ENCODE results near the gene TMCC2.

TMCC2 gene

DNA sequence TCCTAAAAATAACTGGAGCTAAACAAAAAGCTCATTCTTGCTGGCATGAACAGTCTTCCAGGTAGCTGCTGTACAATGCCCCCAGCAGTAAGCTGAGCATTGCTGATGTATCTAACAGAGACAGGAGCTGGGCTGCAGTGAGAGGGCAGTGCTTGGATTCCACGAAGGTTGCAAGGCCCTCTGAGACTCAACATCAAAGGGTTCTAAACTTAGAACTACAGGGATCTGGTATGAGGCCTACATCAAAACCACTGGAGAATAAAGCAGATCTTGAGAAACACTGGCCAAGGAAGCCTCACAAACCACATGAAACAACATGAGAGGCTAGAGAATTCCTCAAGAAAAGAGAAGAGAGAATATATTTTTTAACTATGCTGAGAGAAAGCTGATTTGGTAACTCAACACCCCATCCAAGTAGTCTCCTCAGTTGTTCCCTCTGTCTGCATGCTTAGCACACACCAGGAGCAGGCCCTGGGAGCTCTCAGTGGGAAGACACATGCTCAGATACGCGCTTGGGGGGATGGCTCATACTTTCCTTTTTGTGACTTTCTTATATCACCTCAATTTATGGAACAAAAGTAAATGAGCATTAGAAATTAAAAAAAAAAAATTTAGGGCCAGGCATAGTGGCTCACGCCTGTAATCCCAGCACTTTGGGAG lies 43.9 kb upstream of the TMCC2 start:
- no peaks in the 10 kb centered on the region for H3K36me3 ChIP-seq (replicated peaks; ENCODE audit: insufficient read depth, low read length)
- no peak overlapping the region for H2AFZ ChIP-seq (ENCODE audit: low read length)
- TF ChIP-seq, protein P1, sequence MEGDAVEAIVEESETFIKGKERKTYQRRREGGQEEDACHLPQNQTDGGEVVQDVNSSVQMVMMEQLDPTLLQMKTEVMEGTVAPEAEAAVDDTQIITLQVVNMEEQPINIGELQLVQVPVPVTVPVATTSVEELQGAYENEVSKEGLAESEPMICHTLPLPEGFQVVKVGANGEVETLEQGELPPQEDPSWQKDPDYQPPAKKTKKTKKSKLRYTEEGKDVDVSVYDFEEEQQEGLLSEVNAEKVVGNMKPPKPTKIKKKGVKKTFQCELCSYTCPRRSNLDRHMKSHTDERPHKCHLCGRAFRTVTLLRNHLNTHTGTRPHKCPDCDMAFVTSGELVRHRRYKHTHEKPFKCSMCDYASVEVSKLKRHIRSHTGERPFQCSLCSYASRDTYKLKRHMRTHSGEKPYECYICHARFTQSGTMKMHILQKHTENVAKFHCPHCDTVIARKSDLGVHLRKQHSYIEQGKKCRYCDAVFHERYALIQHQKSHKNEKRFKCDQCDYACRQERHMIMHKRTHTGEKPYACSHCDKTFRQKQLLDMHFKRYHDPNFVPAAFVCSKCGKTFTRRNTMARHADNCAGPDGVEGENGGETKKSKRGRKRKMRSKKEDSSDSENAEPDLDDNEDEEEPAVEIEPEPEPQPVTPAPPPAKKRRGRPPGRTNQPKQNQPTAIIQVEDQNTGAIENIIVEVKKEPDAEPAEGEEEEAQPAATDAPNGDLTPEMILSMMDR (IDR thresholded peaks at IDR 0.05; ENCODE audit: low read length): no peak
- no peak for TF ChIP-seq EZH2 (optimal IDR thresholded peaks at IDR 0.05; ENCODE audit: low read depth, low read length)
- no peak for TF ChIP-seq EZH2phosphoT487 (IDR thresholded peaks at IDR 0.05; ENCODE audit: low read length)
- no peak overlapping the region for H3K27ac ChIP-seq (ENCODE audit: low read length)
- H3K79me2 ChIP-seq (ENCODE audit: low read length): peaks cover 19% of the 10 kb centered on the region
- no peaks in the 10 kb centered on the region for H3K9me3 ChIP-seq (replicated peaks; ENCODE audit: insufficient read depth, low read length)
- no peaks in the 10 kb centered on the region for H3K27me3 ChIP-seq (replicated peaks; ENCODE audit: insufficient read depth, low read length)
- no peak for DNase-seq
- H3K9ac ChIP-seq (ENCODE audit: low read length): no peak overlapping the region
- no peaks in the 10 kb centered on the region for H3K9me2 ChIP-seq (replicated peaks; ENCODE audit: insufficient read depth, low read length)
- H3K4me3 ChIP-seq (ENCODE audit: low read length): no peak overlapping the region
- peaks cover 7% of the 10 kb centered on the region for H3K4me1 ChIP-seq (ENCODE audit: low read length)
- no peaks in the 10 kb centered on the region for H3F3A ChIP-seq (ENCODE audit: insufficient read depth, low read length)
- no peaks in the 10 kb centered on the region for H4K20me1 ChIP-seq (ENCODE audit: insufficient read depth, low read length)
- H3K4me2 ChIP-seq (ENCODE audit: low read depth, low read length): no peak overlapping the region

DNA sequence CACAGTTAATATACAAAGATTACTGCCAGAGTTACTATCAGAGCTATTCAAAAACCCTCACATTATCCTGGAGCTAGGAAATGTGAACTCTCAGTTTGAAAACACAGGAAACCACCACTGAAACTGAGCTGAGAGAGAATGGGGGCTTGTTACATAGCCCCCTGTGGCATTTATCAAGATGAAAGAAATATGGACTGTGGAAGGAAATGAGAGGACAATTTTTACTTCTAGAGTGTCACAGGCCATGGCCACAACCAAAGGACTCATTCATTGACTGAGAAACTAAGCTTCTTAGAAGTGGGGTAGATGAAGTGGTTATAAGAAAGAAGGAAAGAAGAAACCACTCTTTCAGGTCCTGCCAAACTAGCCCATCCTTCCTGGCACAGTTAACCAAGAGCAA lies 41.6 kb upstream of the TMCC2 start:
- H3K9me3 ChIP-seq (replicated peaks; ENCODE audit: insufficient read depth, low read length): no peaks in the 10 kb centered on the region
- no peak overlapping the region for H3K4me3 ChIP-seq (ENCODE audit: low read length)
- peaks cover 40% of the 10 kb centered on the region for H3K79me2 ChIP-seq (ENCODE audit: low read length)
- no peaks in the 10 kb centered on the region for H4K20me1 ChIP-seq (ENCODE audit: insufficient read depth, low read length)
- peak; percentile 6 for DNase-seq
- H3K4me2 ChIP-seq (ENCODE audit: low read depth, low read length): no peak overlapping the region
- peaks cover 7% of the 10 kb centered on the region for H3K4me1 ChIP-seq (ENCODE audit: low read length)
- TF ChIP-seq, protein P1 (IDR thresholded peaks at IDR 0.05; ENCODE audit: low read length): no peak
- TF ChIP-seq EZH2phosphoT487 (IDR thresholded peaks at IDR 0.05; ENCODE audit: low read length): no peak
- no peak for TF ChIP-seq EZH2 (optimal IDR thresholded peaks at IDR 0.05; ENCODE audit: low read depth, low read length)
- no peak overlapping the region for H3K27ac ChIP-seq (ENCODE audit: low read length)
- H3K9ac ChIP-seq (ENCODE audit: low read length): no peak overlapping the region
- H2AFZ ChIP-seq (ENCODE audit: low read length): no peak overlapping the region
- no peaks in the 10 kb centered on the region for H3K27me3 ChIP-seq (replicated peaks; ENCODE audit: insufficient read depth, low read length)
- no peaks in the 10 kb centered on the region for H3K36me3 ChIP-seq (replicated peaks; ENCODE audit: insufficient read depth, low read length)
- H3F3A ChIP-seq (ENCODE audit: insufficient read depth, low read length): no peaks in the 10 kb centered on the region
- no peaks in the 10 kb centered on the region for H3K9me2 ChIP-seq (replicated peaks; ENCODE audit: insufficient read depth, low read length)

DNA sequence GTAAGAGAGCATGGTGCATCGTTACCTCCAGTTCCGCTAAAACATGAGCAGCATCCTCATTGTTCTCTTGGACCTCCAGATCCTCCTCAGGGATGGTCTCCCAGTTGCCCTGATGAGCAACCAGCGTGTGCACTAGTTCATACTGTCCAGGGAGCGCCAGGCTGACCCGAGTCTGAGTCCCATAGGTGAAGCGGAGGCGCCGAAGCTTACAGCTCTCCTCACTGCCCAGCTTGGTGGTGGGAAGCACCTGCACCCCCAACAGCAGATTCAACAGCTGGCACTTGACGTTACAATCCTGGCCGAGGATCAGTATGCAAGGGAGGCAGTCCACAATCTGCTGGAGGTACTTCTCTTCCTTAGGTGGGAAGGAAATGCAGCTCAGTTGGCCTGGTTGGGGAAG lies 40.3 kb upstream of the TMCC2 start:
- Histone ChIP-seq H3K9ac (ENCODE audit: low read length) (no peak overlapping the region), H3K4me1 (ENCODE audit: low read length) (peaks cover 7% of the 10 kb centered on the region), H3K9me2 (replicated peaks; ENCODE audit: insufficient read depth, low read length) (no peaks in the 10 kb centered on the region), H2AFZ (ENCODE audit: low read length) (no peak overlapping the region), H3K36me3 (replicated peaks; ENCODE audit: insufficient read depth, low read length) (no peaks in the 10 kb centered on the region), H3K4me2 (ENCODE audit: low read depth, low read length) (no peak overlapping the region), H3K79me2 (ENCODE audit: low read length) (peaks cover 41% of the 10 kb centered on the region), H3F3A (ENCODE audit: insufficient read depth, low read length) (no peaks in the 10 kb centered on the region), H3K4me3 (ENCODE audit: low read length) (no peak overlapping the region), H3K27ac (ENCODE audit: low read length) (no peak overlapping the region), H3K9me3 (replicated peaks; ENCODE audit: insufficient read depth, low read length) (no peaks in the 10 kb centered on the region), H3K27me3 (replicated peaks; ENCODE audit: insufficient read depth, low read length) (no peaks in the 10 kb centered on the region), H4K20me1 (ENCODE audit: insufficient read depth, low read length) (no peaks in the 10 kb centered on the region)
- TF ChIP-seq EZH2 (optimal IDR thresholded peaks at IDR 0.05; ENCODE audit: low read depth, low read length): no peak
- TF ChIP-seq, protein P1 (IDR thresholded peaks at IDR 0.05; ENCODE audit: low read length): no peak
- TF ChIP-seq EZH2phosphoT487 (IDR thresholded peaks at IDR 0.05; ENCODE audit: low read length): no peak
- no peak for DNase-seq
